Astrocyte (in vitro differentiated cells and primary cell): ENCODE data around the gene MORN3. TPM values are rescaled to one million over a fixed set of nuclear protein-coding genes. Genes with fewer than 3 reads are reported as not detected.

ENCODE experiments used
- DNase-seq: peaks from one replicate; pipeline ENCODE4 v3.0.0-alpha.2; 2010; ENCODE audit warnings: low read depth
- FAIRE-seq: peaks from 2 replicates; lab custom pipeline; 2011; peaks lifted over from hg19 to GRCh38; lab: Jason Lieb, UNC
- H2AFZ ChIP-seq: 2 replicates; pipeline ENCODE4 v1.6.0; 2012; ENCODE audit warnings: low read depth, low read length, inconsistent platforms
- H3K27ac ChIP-seq: 2 replicates; pipeline ENCODE4 v1.5.1; 2011; ENCODE audit warnings: low read depth, low read length, inconsistent platforms
- H3K27me3 ChIP-seq: 2 replicates; pipeline ENCODE4 v1.6.0; 2011; ENCODE audit warnings: low read length, inconsistent platforms; ENCODE audit not compliant: insufficient read depth
- H3K36me3 ChIP-seq: 2 replicates; pipeline ENCODE4 v1.5.1; 2011; ENCODE audit warnings: low read length, inconsistent platforms; ENCODE audit not compliant: insufficient read depth
- H3K4me1 ChIP-seq: 2 replicates; pipeline ENCODE4 v1.5.1; 2011; ENCODE audit warnings: low read length, inconsistent platforms; ENCODE audit not compliant: insufficient read depth
- H3K4me2 ChIP-seq: 2 replicates; pipeline ENCODE4 v1.6.0; 2012; ENCODE audit warnings: low read length, inconsistent platforms
- H3K4me3 ChIP-seq: 2 replicates; pipeline ENCODE4 v1.5.1; 2011; ENCODE audit warnings: low read depth, mild to moderate bottlenecking, low read length, inconsistent platforms; ENCODE audit not compliant: insufficient read depth
- H3K79me2 ChIP-seq: 2 replicates; pipeline ENCODE4 v1.6.0; 2012; ENCODE audit warnings: mild to moderate bottlenecking, low read length, inconsistent platforms; ENCODE audit not compliant: insufficient read depth
- H3K9ac ChIP-seq: 2 replicates; pipeline ENCODE4 v1.6.0; 2012; ENCODE audit warnings: mild to moderate bottlenecking, low read length, inconsistent platforms
- H3K9me3 ChIP-seq: 2 replicates; pipeline ENCODE4 v1.5.1; 2012; ENCODE audit warnings: low read depth, mild to moderate bottlenecking, low read length, inconsistent platforms; ENCODE audit not compliant: insufficient read depth
- H4K20me1 ChIP-seq: 2 replicates; pipeline ENCODE4 v1.6.0; 2012; ENCODE audit warnings: low read length, inconsistent platforms; ENCODE audit not compliant: insufficient read depth
- H3K27ac Mint-ChIP-seq: one replicate; pipeline ENCODE4 v1.8.0; 2021; ENCODE audit warnings: mild to moderate bottlenecking, mixed read lengths; ENCODE audit not compliant: unreplicated experiment
- H3K27me3 Mint-ChIP-seq: one replicate; pipeline ENCODE4 v1.8.0; 2021; ENCODE audit warnings: low read depth, mixed read lengths; ENCODE audit not compliant: unreplicated experiment
- H3K36me3 Mint-ChIP-seq: one replicate; pipeline ENCODE4 v1.8.0; 2021; ENCODE audit warnings: low read depth, mixed read lengths; ENCODE audit not compliant: unreplicated experiment
- H3K4me1 Mint-ChIP-seq: one replicate; pipeline ENCODE4 v1.8.0; 2021; ENCODE audit warnings: low read depth, mixed read lengths; ENCODE audit not compliant: unreplicated experiment
- H3K4me3 Mint-ChIP-seq: one replicate; pipeline ENCODE4 v1.8.0; 2021; ENCODE audit warnings: mild to moderate bottlenecking, moderate library complexity, mixed read lengths; ENCODE audit not compliant: unreplicated experiment
- H3K9me3 Mint-ChIP-seq: one replicate; pipeline ENCODE4 v1.8.0; 2021; ENCODE audit warnings: mild to moderate bottlenecking, mixed read lengths; ENCODE audit not compliant: unreplicated experiment
- CTCF ChIP-seq: IDR thresholded peaks from 2 replicates; pipeline ENCODE4 v1.5.1; 2011; ENCODE audit warnings: low read depth, mild to moderate bottlenecking, inconsistent platforms, low read length, moderate library complexity; ENCODE audit not compliant: insufficient read depth
- EZH2 ChIP-seq: IDR thresholded peaks from 2 replicates; pipeline ENCODE4 v1.6.1; 2012; ENCODE audit warnings: mild to moderate bottlenecking, low read length, inconsistent platforms; ENCODE audit not compliant: insufficient read depth
- total RNA-seq: library from RNA; stranded (reverse); gene quantifications from 2 replicates; pipeline ENCODE4 v1.2.1, GENCODE V29; 2021

Gene MORN3
- total RNA-seq, 1 donor from 2014 or later, result 0.36 TPM

- Mint-ChIP-seq H3K4me1 (peaks cover 3% of the 10 kb centered on the region), H3K27ac (no peak overlapping the region), H3K27me3 (no peaks in the 10 kb centered on the region), H3K9me3 (peaks cover 1% of the 10 kb centered on the region), H3K4me3 (no peak overlapping the region), H3K36me3 (no peaks in the 10 kb centered on the region)
- H3K9ac ChIP-seq, result no peak overlapping the region
- no peak for DNase-seq
- no peaks in the 10 kb centered on the region for H3K79me2 ChIP-seq
- no peak overlapping the region for H3K27ac ChIP-seq
- no peak overlapping the region for H3K4me2 ChIP-seq
- no peaks in the 10 kb centered on the region for H4K20me1 ChIP-seq
- H3K9me3 ChIP-seq, result no peaks in the 10 kb centered on the region
- no peaks in the 10 kb centered on the region for H3K27me3 ChIP-seq
- H3K4me3 ChIP-seq, result no peak overlapping the region
- no peaks in the 10 kb centered on the region for H3K36me3 ChIP-seq
- FAIRE-seq, result no peak
- H2AFZ ChIP-seq, result no peak overlapping the region
- TF ChIP-seq CTCF (no peak), EZH2 (no peak)
- H3K4me1 ChIP-seq, result peaks cover 7% of the 10 kb centered on the region
These were observed 61.2 kb downstream of the MORN3 start for GRCh38 chr12:121608301-121608700.

- H3K27ac Mint-ChIP-seq, result no peak overlapping the region
- TF ChIP-seq CTCF (no peak), EZH2 (no peak)
- no peaks in the 10 kb centered on the region for H4K20me1 ChIP-seq
- H2AFZ ChIP-seq, result no peak overlapping the region
- H3K9me3 Mint-ChIP-seq, result no peaks in the 10 kb centered on the region
- no peaks in the 10 kb centered on the region for H3K36me3 ChIP-seq
- no peak overlapping the region for H3K4me3 ChIP-seq
- FAIRE-seq (no peak), DNase-seq (no peak)
- H3K4me1 Mint-ChIP-seq, result no peaks in the 10 kb centered on the region
- no peaks in the 10 kb centered on the region for H3K4me1 ChIP-seq
- no peaks in the 10 kb centered on the region for H3K27me3 ChIP-seq
- H3K27ac ChIP-seq, result no peak overlapping the region
- no peaks in the 10 kb centered on the region for H3K36me3 Mint-ChIP-seq
- no peak overlapping the region for H3K9ac ChIP-seq
- no peaks in the 10 kb centered on the region for H3K9me3 ChIP-seq
- no peaks in the 10 kb centered on the region for H3K79me2 ChIP-seq
- H3K4me3 Mint-ChIP-seq, result no peak overlapping the region
- H3K27me3 Mint-ChIP-seq, result no peaks in the 10 kb centered on the region
- no peak overlapping the region for H3K4me2 ChIP-seq
These were observed 65.9 kb downstream of the MORN3 start for GRCh38 chr12:121603581-121603980.

DNA sequence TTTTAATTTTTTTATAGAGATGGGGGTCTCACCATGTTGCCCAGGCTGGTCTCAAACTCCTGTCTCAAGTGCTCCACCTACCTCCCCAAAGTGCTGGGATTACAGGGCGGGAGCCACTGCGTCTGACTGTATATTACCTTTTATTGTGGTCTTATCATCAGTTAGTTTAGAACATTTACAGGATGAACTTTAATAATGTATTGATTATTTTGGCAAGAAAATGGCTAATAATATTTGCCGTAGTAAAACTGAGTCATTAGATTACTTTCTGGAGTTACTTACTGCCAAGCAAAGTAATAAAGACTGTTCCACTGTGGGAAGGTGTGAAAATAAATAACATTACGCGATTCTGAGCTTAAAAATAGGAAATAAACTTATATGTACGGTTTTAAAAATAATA is 66.7 kb downstream of the MORN3 start:
- no peaks in the 10 kb centered on the region for H3K9me3 ChIP-seq
- H3K4me1 ChIP-seq, result no peaks in the 10 kb centered on the region
- DNase-seq, result no peak
- Mint-ChIP-seq H3K9me3 (no peaks in the 10 kb centered on the region), H3K27me3 (no peaks in the 10 kb centered on the region), H3K4me1 (no peaks in the 10 kb centered on the region), H3K4me3 (no peak overlapping the region), H3K27ac (no peak overlapping the region), H3K36me3 (no peaks in the 10 kb centered on the region)
- no peaks in the 10 kb centered on the region for H3K36me3 ChIP-seq
- H3K4me2 ChIP-seq, result no peak overlapping the region
- no peaks in the 10 kb centered on the region for H3K27me3 ChIP-seq
- H3K9ac ChIP-seq, result no peak overlapping the region
- H3K27ac ChIP-seq, result no peak overlapping the region
- TF ChIP-seq EZH2, result no peak
- TF ChIP-seq CTCF, result no peak
- H3K4me3 ChIP-seq, result no peak overlapping the region
- H3K79me2 ChIP-seq, result no peaks in the 10 kb centered on the region
- no peak overlapping the region for H2AFZ ChIP-seq
- H4K20me1 ChIP-seq, result no peaks in the 10 kb centered on the region
- FAIRE-seq, result no peak
